Small intestine (tissue), 7 donors: ENCODE measurements around the gene HYKK. TPM values are rescaled to one million over a fixed set of nuclear protein-coding genes. Genes with fewer than 3 reads are reported as not detected.
A peak's percentile ranks its signal among the peaks of the same experiment; 100 is the strongest.
"Not testable (repeated sequence)": the region's sequence is repeated elsewhere in the genome, so short reads cannot be mapped to it uniquely, and the experiment has no call there.

Experiments
- DNase-seq, 2 donors: peaks; one replicate each; pipeline versions ENCODE4 v3.0.0 to v3.0.0-alpha.2; 2013
- FAIRE-seq: peaks from 2 replicates; lab custom pipeline; 2012; peaks lifted over from hg19 to GRCh38; lab: Jason Lieb, UNC
- H3K27ac ChIP-seq, 3 donors: one replicate each; pipeline ENCODE4 v1.5.1; 2013; ENCODE audit warnings: low read length in 2 of 3, mild to moderate bottlenecking in 2 of 3, control low read depth in 1 of 3, inconsistent platforms in 1 of 3, low read depth in 1 of 3, moderate library complexity in 1 of 3
- H3K27me3 ChIP-seq, 3 donors: one replicate each; pipeline ENCODE4 v1.6.1; 2013; ENCODE audit warnings: low read length in 3 of 3, inconsistent platforms in 1 of 3; ENCODE audit not compliant: control insufficient read depth in 3 of 3, insufficient read depth in 3 of 3
- H3K36me3 ChIP-seq, 3 donors: one replicate each; pipeline ENCODE4 v1.6.1; 2013; ENCODE audit warnings: low read length in 3 of 3, inconsistent platforms in 1 of 3, low read depth in 1 of 3, mild to moderate bottlenecking in 1 of 3, moderate library complexity in 1 of 3; ENCODE audit not compliant: control insufficient read depth in 3 of 3, insufficient read depth in 2 of 3
- H3K4me1 ChIP-seq, 3 donors: one replicate each; pipeline ENCODE4 v1.6.1; 2013; ENCODE audit warnings: low read length in 2 of 3, inconsistent platforms in 1 of 3, low read depth in 1 of 3, mild to moderate bottlenecking in 1 of 3, moderate library complexity in 1 of 3; ENCODE audit not compliant: control insufficient read depth in 3 of 3, insufficient read depth in 2 of 3
- H3K4me3 ChIP-seq, 3 donors: one replicate each; pipeline ENCODE4 v1.5.1; 2013; ENCODE audit warnings: low read length in 3 of 3, control low read depth in 1 of 3, inconsistent platforms in 1 of 3, low read depth in 1 of 3, mild to moderate bottlenecking in 1 of 3, moderate library complexity in 1 of 3
- H3K9me3 ChIP-seq, 2 donors: one replicate each; pipeline ENCODE4 v1.6.1; 2013; ENCODE audit warnings: low read depth in 1 of 2, low read length in 1 of 2; ENCODE audit not compliant: control insufficient read depth in 2 of 2, insufficient read depth in 1 of 2
- WGBS, 3 donors: extraction: QIAGEN DNeasy Blood & Tissue Kit; methylation state at CpG; one replicate each; pipeline ENCODE4 v1.1.7; 2013; 5-methylcytosine and 5-hydroxymethylcytosine counted together
- polyA plus RNA-seq, 4 donors: library from polyadenylated mRNA; stranded (reverse) in 3 of 4; unstranded in 1 of 4; fragments of 200-250 nt in 3 of 4; fragments of 120-200 nt in 1 of 4; gene quantifications; one replicate each; pipeline versions ENCODE4 v1.2.1 to v1.2.3, GENCODE V29; 2013
- donor health status: healthy with polysubstance abuse.
- donor health status: control.
- donor health status: control.
- donor health status: Bipolar disorder and iron deficiency.
- donor health status: healthy.

The HYKK gene
- polyA plus RNA-seq, 4 donors, result 6.8 to 12.4 (median 9.8) TPM

- H3K4me1 ChIP-seq, result no peaks in the 10 kb centered on the region
- WGBS, 3 donors, result 67 to 71% (median 69%) methylated on average over 2 of the region's 2 CpGs
- no peaks in the 10 kb centered on the region for H3K27me3 ChIP-seq
- H3K9me3 ChIP-seq, result no peaks in the 10 kb centered on the region
- H3K4me3 ChIP-seq, result no peak overlapping the region
- DNase-seq, result no peak
- peaks cover 0 to 4% (median 0%) of the 10 kb centered on the region in 3 donors for H3K36me3 ChIP-seq
- FAIRE-seq, result no peak
- H3K27ac ChIP-seq, result no peak overlapping the region
Observed at GRCh38 chr15:78533331-78533730, 26.0 kb downstream of the HYKK start.

GRCh38 chr15:78536134-78536533 is 28.8 kb downstream of the HYKK start:
- FAIRE-seq (no peak), DNase-seq (no peak)
- no peaks in the 10 kb centered on the region for H3K27me3 ChIP-seq
- H3K9me3 ChIP-seq, result no peaks in the 10 kb centered on the region
- WGBS, 3 donors, result 84 to 93% (median 92%) methylated on average over 1 of the region's 1 CpG
- H3K4me1 ChIP-seq, result no peaks in the 10 kb centered on the region
- H3K27ac ChIP-seq, result no peak overlapping the region
- H3K36me3 ChIP-seq, result peaks cover 0 to 2% (median 0%) of the 10 kb centered on the region in 3 donors
- no peak overlapping the region for H3K4me3 ChIP-seq

GRCh38 chr15:78537266-78537905 is 30.0 kb downstream of the HYKK start:
- FAIRE-seq (no peak), DNase-seq (no peak)
- Histone ChIP-seq H3K4me3 (no peak overlapping the region), H3K9me3 (no peaks in the 10 kb centered on the region), H3K4me1 (peaks cover 0 to 2% (median 2%) of the 10 kb centered on the region in 3 donors), H3K27ac (no peak overlapping the region), H3K36me3 (no peaks in the 10 kb centered on the region), H3K27me3 (no peaks in the 10 kb centered on the region)
- WGBS, 3 donors, result 88 to 92% (median 90%) methylated on average over 5 of the region's 5 CpGs

- Histone ChIP-seq H3K9me3 (no peaks in the 10 kb centered on the region), H3K36me3 (peaks cover 0 to 5% (median 4%) of the 10 kb centered on the region in 3 donors), H3K27ac (no peak overlapping the region), H3K27me3 (no peaks in the 10 kb centered on the region), H3K4me3 (no peak overlapping the region), H3K4me1 (peaks cover 0 to 2% (median 2%) of the 10 kb centered on the region in 3 donors)
- no peak for FAIRE-seq
- no peak for DNase-seq
- 70 to 76% (median 74%) methylated on average over 1 of the region's 1 CpG for WGBS, 3 donors
Observed at GRCh38 chr15:78538358-78538757, 31.0 kb downstream of the HYKK start.

GRCh38 chr15:78539464-78540140 is 32.2 kb downstream of the HYKK start:
- H3K4me1 ChIP-seq, DNase-seq, FAIRE-seq, H3K27me3 ChIP-seq, H3K9me3 ChIP-seq: not testable (repeated sequence)
- Histone ChIP-seq H3K36me3 (peaks cover 0 to 12% (median 6%) of the 10 kb centered on the region in 3 donors), H3K27ac (peak overlapping the region; percentile 87 to 98 (median 97)), H3K4me3 (peak overlapping the region; percentile 83 to 94 (median 92))
- WGBS, 3 donors, result 63 to 74% (median 67%) methylated on average over 18 of the region's 18 CpGs

- H3K4me3 ChIP-seq, result peak within 1 kb of the TSS; percentile 83 to 94 (median 92)
- 0% methylated on average over 53 to 56 of the region's 56 CpGs for WGBS, 3 donors
- DNase-seq (peak; percentile 91 to 96), FAIRE-seq (no peak)
- peaks cover 0 to 2% (median 2%) of the 10 kb centered on the region in 3 donors for H3K4me1 ChIP-seq
- H3K27ac ChIP-seq, result peak within 1 kb of the TSS; percentile 87 to 98 (median 97)
- H3K9me3 ChIP-seq, result no peaks in the 10 kb centered on the region
- H3K27me3 ChIP-seq, result no peaks in the 10 kb centered on the region
- peaks cover 0 to 12% (median 7%) of the 10 kb centered on the region in 3 donors for H3K36me3 ChIP-seq
Observed at GRCh38 chr15:78540141-78540870, 32.9 kb downstream of the HYKK start, which contains the start of gene PSMA4. TSS of gene PSMA4 (plus strand) at chr15:78540444. CDS start at chr15:78541928, 1,484 bp downstream.

- WGBS, 3 donors, result 1 to 2% (median 1%) methylated on average over 17 of the region's 17 CpGs
- no peaks in the 10 kb centered on the region for H3K9me3 ChIP-seq
- H3K4me3 ChIP-seq, result peak overlapping the region; percentile 83 to 94 (median 92)
- peaks cover 0 to 2% (median 2%) of the 10 kb centered on the region in 3 donors for H3K4me1 ChIP-seq
- FAIRE-seq (no peak), DNase-seq (peak; percentile 27 to 33)
- H3K27ac ChIP-seq, result peak overlapping the region; percentile 87 to 98 (median 97)
- H3K36me3 ChIP-seq, result peaks cover 7 to 15% (median 11%) of the 10 kb centered on the region in 3 donors
- no peaks in the 10 kb centered on the region for H3K27me3 ChIP-seq
Observed at GRCh38 chr15:78540871-78541743, 33.7 kb downstream of the HYKK start.
